ENCODE data around the gene LDLR.
"Not testable (repeated sequence)": the region's sequence is repeated elsewhere in the genome, so short reads cannot be mapped to it uniquely, and the experiment has no call there.

The LDLR gene

GRCh38 chr19:11115895-11116446 is 26.7 kb downstream of the LDLR start:
- H3K4me3 ChIP-seq (ENCODE audit: low read length), result no peak overlapping the region
- no peak for TF ChIP-seq CTCF (conservative IDR thresholded peaks at IDR 0.05; ENCODE audit: low read depth, low read length)
- DNase-seq (ENCODE audit: low read depth), result no peak

GRCh38 chr19:11116507-11116906 is 27.2 kb downstream of the LDLR start:
- H3K4me3 ChIP-seq (ENCODE audit: low read length), result no peak overlapping the region
- no peak for DNase-seq (ENCODE audit: low read depth)
- no peak for TF ChIP-seq CTCF (conservative IDR thresholded peaks at IDR 0.05; ENCODE audit: low read depth, low read length)

GRCh38 chr19:11121963-11122362 is 32.7 kb downstream of the LDLR start:
- not testable (repeated sequence) for H3K4me3 ChIP-seq (ENCODE audit: low read length); DNase-seq (ENCODE audit: low read depth)

GRCh38 chr19:11123114-11123513 is 33.9 kb downstream of the LDLR start:
- no peak for TF ChIP-seq CTCF (conservative IDR thresholded peaks at IDR 0.05; ENCODE audit: low read depth, low read length)
- H3K4me3 ChIP-seq (ENCODE audit: low read length), result no peak overlapping the region
- DNase-seq (ENCODE audit: low read depth), result no peak

GRCh38 chr19:11124157-11124556 is 34.9 kb downstream of the LDLR start:
- not testable (repeated sequence) for H3K4me3 ChIP-seq (ENCODE audit: low read length); DNase-seq (ENCODE audit: low read depth)

- no peak for DNase-seq (ENCODE audit: low read depth)
- peak; percentile 81 for TF ChIP-seq CTCF (conservative IDR thresholded peaks at IDR 0.05; ENCODE audit: low read depth, low read length)
- H3K4me3 ChIP-seq (ENCODE audit: low read length), result no peak overlapping the region
Measured at GRCh38 chr19:11125994-11126685, 36.9 kb downstream of the LDLR start.

GRCh38 chr19:11127905-11128304 is 38.6 kb downstream of the LDLR start:
- DNase-seq (ENCODE audit: low read depth), result no peak
- H3K4me3 ChIP-seq (ENCODE audit: low read length), result no peak overlapping the region
- TF ChIP-seq CTCF (conservative IDR thresholded peaks at IDR 0.05; ENCODE audit: low read depth, low read length), result no peak

- TF ChIP-seq CTCF (conservative IDR thresholded peaks at IDR 0.05; ENCODE audit: low read depth, low read length), result peak; percentile 90
- no peak overlapping the region for H3K4me3 ChIP-seq (ENCODE audit: low read length)
- DNase-seq (ENCODE audit: low read depth), result no peak
Measured at GRCh38 chr19:11130824-11131455, 41.7 kb downstream of the LDLR start.
